Fibroblast of upper back skin (primary cell): ENCODE data around the gene FBXL7.

Source experiments
- DNase-seq: peaks from one replicate; pipeline ENCODE4 v3.0.0-alpha.2; 2013

The FBXL7 gene

DNA sequence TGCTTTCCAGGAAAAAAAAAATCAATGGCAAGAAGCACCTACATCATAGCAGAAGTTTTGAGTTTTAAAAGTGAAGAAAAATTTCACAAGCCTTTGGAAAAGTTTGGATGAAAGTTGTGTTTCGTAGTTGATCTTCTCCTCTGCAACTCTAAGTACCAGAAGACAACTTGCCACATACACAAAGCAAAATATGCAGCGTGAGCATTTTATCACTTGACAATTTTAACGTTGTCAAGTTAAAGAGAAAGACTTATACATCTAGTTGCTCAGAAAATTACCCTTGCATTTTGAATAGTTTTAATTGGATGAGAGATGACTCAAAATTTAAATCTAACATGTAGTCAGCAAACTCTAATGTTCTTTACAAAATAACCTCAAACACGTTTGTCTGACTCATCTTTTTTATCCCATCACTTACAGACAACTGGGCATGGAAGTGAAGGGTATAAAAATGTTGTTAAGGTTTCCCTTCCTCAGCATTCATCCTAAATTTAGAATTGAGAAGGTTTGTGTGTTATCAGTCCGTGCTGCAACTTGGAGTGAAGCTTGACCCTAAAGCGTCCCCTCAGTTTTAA is 466.2 kb downstream of the FBXL7 start:
- DNase-seq = no peak

DNA sequence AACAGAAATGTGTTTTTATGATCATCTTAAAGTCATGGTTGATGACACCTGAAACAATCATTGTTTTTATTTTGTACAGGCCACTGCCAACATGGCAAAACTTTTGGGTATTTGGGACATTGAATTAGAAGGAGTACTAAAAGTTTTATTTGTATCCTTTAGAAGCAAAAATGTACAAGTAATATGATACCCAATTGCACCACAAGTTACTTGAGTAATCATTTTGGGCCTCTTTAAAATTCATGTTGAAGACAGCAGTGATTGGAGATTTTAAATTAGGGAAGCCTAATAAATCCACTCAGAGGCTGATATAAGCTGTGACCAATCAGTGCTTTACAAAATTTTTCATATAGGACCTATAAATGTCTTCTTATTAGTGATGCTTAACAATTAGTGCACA is 466.7 kb downstream of the FBXL7 start:
- no peak for DNase-seq

DNA sequence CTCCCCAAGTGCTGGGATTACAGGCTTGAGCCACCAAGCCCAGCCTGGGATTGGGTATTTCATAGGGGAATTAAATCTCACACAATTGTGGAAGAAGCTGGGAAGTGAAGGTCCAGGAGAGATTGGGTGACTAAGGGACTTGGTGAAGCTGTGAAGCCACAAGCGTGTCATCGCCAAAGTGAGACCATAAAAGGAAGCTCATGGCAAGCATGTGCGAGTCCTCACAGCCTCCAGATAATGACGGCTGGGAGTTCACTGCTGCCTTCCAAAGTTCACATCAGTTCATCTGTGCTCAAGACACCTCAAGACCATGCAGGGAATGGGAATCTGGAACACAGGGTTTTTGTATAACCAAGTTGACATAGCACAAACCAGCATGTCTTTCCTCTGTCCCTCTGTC is 469.0 kb downstream of the FBXL7 start:
- DNase-seq = peak; percentile 9

DNA sequence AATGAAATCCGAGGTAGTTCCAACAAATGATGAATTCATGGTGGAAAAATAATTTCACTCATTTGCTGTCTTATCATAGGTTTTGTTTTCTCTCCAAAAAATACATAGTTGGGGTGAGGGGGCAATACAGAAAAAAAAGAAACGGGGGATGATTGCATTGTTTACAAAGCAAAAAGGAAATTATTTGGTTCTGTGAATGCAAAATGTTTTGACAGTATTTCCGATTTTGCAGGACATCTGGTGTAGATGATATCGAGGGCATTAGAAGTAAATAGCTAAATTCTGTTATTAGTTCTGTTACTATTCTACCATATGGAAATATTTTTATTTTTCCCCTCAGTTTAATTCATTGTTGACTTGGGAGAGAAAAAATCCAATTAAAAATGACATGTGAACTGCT is 477.9 kb downstream of the FBXL7 start:
- DNase-seq = no peak

DNA sequence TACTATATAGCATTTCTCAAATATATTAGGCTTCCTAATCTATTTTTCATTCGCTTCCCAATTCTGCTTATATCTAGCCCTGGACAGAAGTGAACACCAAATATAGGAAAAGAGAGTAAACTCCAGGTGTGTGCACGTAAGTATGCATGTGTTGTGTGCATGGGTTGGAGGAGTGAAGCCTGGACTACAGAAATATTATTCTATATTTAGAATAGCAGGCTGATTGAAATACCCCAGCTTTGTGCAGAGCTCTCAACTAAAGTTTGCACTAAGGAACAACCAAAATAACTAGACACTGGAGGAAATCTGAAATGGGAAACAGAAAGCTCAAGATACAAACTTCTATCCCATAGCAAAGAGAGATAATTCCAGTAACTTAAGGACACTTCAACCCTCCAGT is 480.9 kb downstream of the FBXL7 start:
- DNase-seq = no peak

DNA sequence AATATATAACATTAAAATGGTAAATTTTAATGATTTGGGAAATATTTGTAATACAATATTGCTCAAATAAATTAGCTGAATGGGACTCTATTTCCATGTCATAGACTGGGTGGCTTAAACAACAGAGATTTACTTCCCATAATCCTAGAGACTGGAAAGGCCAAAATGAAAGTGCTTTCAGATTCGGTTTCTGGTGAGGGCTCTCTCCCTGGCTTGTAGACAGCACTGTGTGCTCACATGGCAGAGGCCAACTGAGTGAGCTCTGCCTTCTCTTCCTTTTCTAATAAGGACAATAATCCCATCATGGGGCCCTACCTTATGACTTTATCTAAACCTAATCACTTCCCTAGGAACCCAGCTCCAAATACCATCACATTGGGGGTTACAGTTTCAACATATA is 483.4 kb downstream of the FBXL7 start:
- no peak for DNase-seq
